Inferior parietal cortex (tissue), 1 donor: ENCODE data around the gene LRRFIP1.
"Not testable (repeated sequence)": the region's sequence is repeated elsewhere in the genome, so short reads cannot be mapped to it uniquely, and the experiment has no call there.

Source experiments
- DNase-seq: peaks from one replicate; pipeline ENCODE4 v3.0.0-alpha.2; 2016; ENCODE audit errors: extremely low spot score

The LRRFIP1 gene

GRCh38 chr2:237779521-237779920 lies 152.1 kb downstream of the LRRFIP1 start:
- no peak for DNase-seq

GRCh38 chr2:237782181-237782580 lies 154.8 kb downstream of the LRRFIP1 start:
- no peak for DNase-seq

- DNase-seq: not testable (repeated sequence)
Observed at GRCh38 chr2:237783678-237784077, 156.3 kb downstream of the LRRFIP1 start.

GRCh38 chr2:237786936-237787335 lies 159.5 kb downstream of the LRRFIP1 start:
- DNase-seq: no peak

- DNase-seq: no peak
Observed at GRCh38 chr2:237790353-237790752, 163.0 kb downstream of the LRRFIP1 start.

- DNase-seq: no peak
Observed at GRCh38 chr2:237791977-237792727, 164.8 kb downstream of the LRRFIP1 start.

- DNase-seq: no peak
Observed at GRCh38 chr2:237797253-237797652, 169.9 kb downstream of the LRRFIP1 start.

- no peak for DNase-seq
Observed at GRCh38 chr2:237798236-237799059, 171.1 kb downstream of the LRRFIP1 start, which contains the start of gene RBM44. Gene RBM44 (plus strand): TSS chr2:237798779. CDS start chr2:237813610, 14,831 bp downstream.

GRCh38 chr2:237799060-237799428 lies 171.7 kb downstream of the LRRFIP1 start:
- DNase-seq: no peak

- no peak for DNase-seq
Observed at GRCh38 chr2:237801466-237801865, 174.1 kb downstream of the LRRFIP1 start.

GRCh38 chr2:237806334-237806733 lies 178.9 kb downstream of the LRRFIP1 start:
- DNase-seq: no peak

- no peak for DNase-seq
Observed at GRCh38 chr2:237815637-237816036, 188.2 kb downstream of the LRRFIP1 start.

- DNase-seq: no peak
Observed at GRCh38 chr2:237816531-237816930, 189.1 kb downstream of the LRRFIP1 start.

- no peak for DNase-seq
Observed at GRCh38 chr2:237818066-237818473, 190.7 kb downstream of the LRRFIP1 start.

- DNase-seq: no peak
Observed at GRCh38 chr2:237819231-237819630, 191.8 kb downstream of the LRRFIP1 start.

- no peak for DNase-seq
Observed at GRCh38 chr2:237820421-237820820, 193.0 kb downstream of the LRRFIP1 start.

- DNase-seq: no peak
Observed at GRCh38 chr2:237823544-237823943, 196.2 kb downstream of the LRRFIP1 start.

- DNase-seq: no peak
Observed at GRCh38 chr2:237824085-237824484, 196.7 kb downstream of the LRRFIP1 start.

GRCh38 chr2:237827421-237827987 lies 200.1 kb downstream of the LRRFIP1 start:
- DNase-seq: no peak
